Measurements from ENCODE around the gene PADI3. TPM values are rescaled to one million over a fixed set of nuclear protein-coding genes. Genes with fewer than 3 reads are reported as not detected.

The PADI3 gene
- polyA plus RNA-seq, 2 donors: 14.1 to 31.0 TPM

DNA sequence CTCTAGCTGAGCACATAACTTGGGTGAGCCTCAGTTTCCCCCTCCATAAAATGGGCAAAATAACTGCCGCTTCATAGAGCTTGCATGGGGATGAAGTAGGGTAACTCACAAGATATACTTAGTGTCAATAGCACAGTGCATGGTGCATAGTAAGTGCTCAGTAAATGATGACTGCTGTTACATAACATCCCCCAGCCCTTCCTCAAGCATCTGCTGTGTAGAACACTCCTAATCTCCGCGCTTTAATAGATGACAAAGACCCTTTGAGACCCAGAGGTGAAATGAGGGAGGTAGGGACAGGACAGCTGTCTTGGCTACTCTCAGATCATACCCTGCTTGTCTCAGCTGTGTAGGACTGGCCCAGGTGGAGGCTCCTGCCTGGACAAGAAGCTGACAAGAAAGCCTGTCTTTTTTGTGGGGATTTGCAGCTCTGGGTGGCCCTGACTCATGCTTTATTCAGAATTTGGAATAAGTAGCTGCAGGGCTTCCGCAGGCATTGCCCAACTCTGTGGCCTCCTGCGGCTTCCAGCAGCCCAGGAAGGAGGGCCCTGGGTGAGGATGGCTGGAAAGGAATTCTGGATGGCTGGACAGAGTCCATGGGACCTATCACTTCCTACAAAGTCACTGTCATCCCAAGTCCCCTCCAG, 38.4 kb downstream of the PADI3 start:
- 55 to 67% methylated on average over 5 of the region's 5 CpGs for WGBS, 2 donors
- Histone ChIP-seq H3K27me3 (ENCODE audit: control insufficient read depth in 1 of 2, insufficient read depth in 2 of 2, low read length in 2 of 2) (no peaks in the 10 kb centered on the region), H3K4me3 (ENCODE audit: low read depth in 1 of 2, low read length in 2 of 2) (no peak overlapping the region), H3K9me3 (ENCODE audit: control insufficient read depth in 2 of 2, insufficient read depth in 1 of 2, low read depth in 1 of 2, low read length in 1 of 2) (no peaks in the 10 kb centered on the region), H3K27ac (ENCODE audit: low read depth in 2 of 2, low read length in 1 of 2) (no peak overlapping the region), H3K4me1 (ENCODE audit: control insufficient read depth in 2 of 2, insufficient read depth in 2 of 2, low read length in 1 of 2) (peaks cover 0 to 10% of the 10 kb centered on the region in 2 donors), H3K36me3 (ENCODE audit: control insufficient read depth in 2 of 2, insufficient read depth in 2 of 2, low read length in 1 of 2) (no peaks in the 10 kb centered on the region)

DNA sequence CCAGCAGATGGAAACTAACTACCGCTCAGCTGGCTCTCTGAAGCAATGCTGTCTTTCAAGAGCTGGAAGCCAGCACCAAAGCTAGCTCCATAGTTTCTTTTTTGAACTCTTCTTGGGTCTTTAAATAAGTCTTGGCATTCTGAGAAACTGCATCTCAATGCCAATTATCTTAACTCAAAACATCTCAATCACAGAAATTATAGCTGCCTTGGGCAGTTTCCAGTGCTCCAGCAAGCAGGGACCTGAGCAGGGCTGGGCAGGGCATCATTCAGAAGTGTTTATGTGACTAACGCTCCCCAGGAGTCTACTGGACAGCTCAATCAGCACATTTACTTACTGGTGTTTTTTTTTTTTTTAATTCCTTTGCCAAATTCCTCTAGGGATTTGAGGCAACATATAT, 40.8 kb downstream of the PADI3 start:
- Histone ChIP-seq H3K36me3 (ENCODE audit: control insufficient read depth in 2 of 2, insufficient read depth in 2 of 2, low read length in 1 of 2) (no peaks in the 10 kb centered on the region), H3K27ac (ENCODE audit: low read depth in 2 of 2, low read length in 1 of 2) (peak overlapping the region; percentile 54 to 80), H3K4me3 (ENCODE audit: low read depth in 1 of 2, low read length in 2 of 2) (no peak overlapping the region), H3K4me1 (ENCODE audit: control insufficient read depth in 2 of 2, insufficient read depth in 2 of 2, low read length in 1 of 2) (peaks cover 0 to 10% of the 10 kb centered on the region in 2 donors), H3K9me3 (ENCODE audit: control insufficient read depth in 2 of 2, insufficient read depth in 1 of 2, low read depth in 1 of 2, low read length in 1 of 2) (no peaks in the 10 kb centered on the region), H3K27me3 (ENCODE audit: control insufficient read depth in 1 of 2, insufficient read depth in 2 of 2, low read length in 2 of 2) (no peaks in the 10 kb centered on the region)
- WGBS, 2 donors: 19 to 35% methylated on average over 2 of the region's 2 CpGs

GRCh38 chr1:17290553-17290952, 41.7 kb downstream of the PADI3 start:
- H3K9me3 ChIP-seq (ENCODE audit: control insufficient read depth in 2 of 2, insufficient read depth in 1 of 2, low read depth in 1 of 2, low read length in 1 of 2): no peaks in the 10 kb centered on the region
- H3K4me1 ChIP-seq (ENCODE audit: control insufficient read depth in 2 of 2, insufficient read depth in 2 of 2, low read length in 1 of 2): peaks cover 0 to 10% of the 10 kb centered on the region in 2 donors
- no peaks in the 10 kb centered on the region for H3K36me3 ChIP-seq (ENCODE audit: control insufficient read depth in 2 of 2, insufficient read depth in 2 of 2, low read length in 1 of 2)
- no peaks in the 10 kb centered on the region for H3K27me3 ChIP-seq (ENCODE audit: control insufficient read depth in 1 of 2, insufficient read depth in 2 of 2, low read length in 2 of 2)
- no peak overlapping the region for H3K27ac ChIP-seq (ENCODE audit: low read depth in 2 of 2, low read length in 1 of 2)
- 88 to 91% methylated on average over 3 of the region's 3 CpGs for WGBS, 2 donors
- H3K4me3 ChIP-seq (ENCODE audit: low read depth in 1 of 2, low read length in 2 of 2): no peak overlapping the region

GRCh38 chr1:17292299-17293160, 43.6 kb downstream of the PADI3 start:
- H3K9me3 ChIP-seq (ENCODE audit: control insufficient read depth in 2 of 2, insufficient read depth in 1 of 2, low read depth in 1 of 2, low read length in 1 of 2): no peaks in the 10 kb centered on the region
- 39 to 46% methylated on average over 7 of the region's 7 CpGs for WGBS, 2 donors
- H3K4me3 ChIP-seq (ENCODE audit: low read depth in 1 of 2, low read length in 2 of 2): no peak overlapping the region
- no peaks in the 10 kb centered on the region for H3K36me3 ChIP-seq (ENCODE audit: control insufficient read depth in 2 of 2, insufficient read depth in 2 of 2, low read length in 1 of 2)
- peaks cover 0 to 2% of the 10 kb centered on the region in 2 donors for H3K4me1 ChIP-seq (ENCODE audit: control insufficient read depth in 2 of 2, insufficient read depth in 2 of 2, low read length in 1 of 2)
- peak overlapping the region in 1 of 2 donors; percentile 24 for H3K27ac ChIP-seq (ENCODE audit: low read depth in 2 of 2, low read length in 1 of 2)
- no peaks in the 10 kb centered on the region for H3K27me3 ChIP-seq (ENCODE audit: control insufficient read depth in 1 of 2, insufficient read depth in 2 of 2, low read length in 2 of 2)

DNA sequence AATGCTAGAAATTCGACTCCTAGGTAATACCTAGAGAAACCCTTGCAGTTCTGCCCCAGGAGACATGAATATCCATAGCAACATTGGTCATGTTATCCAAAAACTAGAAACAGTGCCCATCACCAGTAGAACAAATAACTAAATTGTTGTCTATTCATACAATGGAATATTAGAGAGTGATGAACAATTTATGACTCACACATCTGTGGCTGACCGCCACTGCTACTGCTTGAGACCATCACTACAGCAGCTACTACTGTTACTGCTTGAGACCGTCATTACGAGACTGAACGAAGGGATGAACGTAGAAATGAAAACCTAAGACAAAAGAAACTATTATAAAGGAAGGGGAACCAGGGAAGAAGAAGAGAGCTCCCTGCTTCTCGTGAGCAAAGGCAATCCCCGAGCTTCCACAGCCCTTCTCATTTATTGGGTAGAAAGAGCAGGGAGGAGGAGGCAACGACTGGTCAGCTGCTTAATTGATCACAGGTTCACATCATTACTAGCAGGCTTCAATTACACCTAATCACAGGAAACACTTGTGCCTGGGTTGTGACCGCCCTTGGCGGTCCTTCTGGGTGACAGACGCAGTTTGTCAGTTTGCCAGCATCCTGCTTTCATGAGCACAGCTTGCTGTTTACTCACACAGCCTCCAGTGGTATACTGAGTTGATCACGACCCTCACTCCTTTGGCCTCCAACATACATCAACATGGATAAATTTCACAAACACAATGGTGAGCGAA, 45.0 kb downstream of the PADI3 start:
- Histone ChIP-seq H3K27ac (ENCODE audit: low read depth in 2 of 2, low read length in 1 of 2) (no peak overlapping the region), H3K36me3 (ENCODE audit: control insufficient read depth in 2 of 2, insufficient read depth in 2 of 2, low read length in 1 of 2) (no peaks in the 10 kb centered on the region), H3K4me3 (ENCODE audit: low read depth in 1 of 2, low read length in 2 of 2) (no peak overlapping the region), H3K27me3 (ENCODE audit: control insufficient read depth in 1 of 2, insufficient read depth in 2 of 2, low read length in 2 of 2) (no peaks in the 10 kb centered on the region), H3K9me3 (ENCODE audit: control insufficient read depth in 2 of 2, insufficient read depth in 1 of 2, low read depth in 1 of 2, low read length in 1 of 2) (no peaks in the 10 kb centered on the region), H3K4me1 (ENCODE audit: control insufficient read depth in 2 of 2, insufficient read depth in 2 of 2, low read length in 1 of 2) (peaks cover 0 to 5% of the 10 kb centered on the region in 2 donors)
- WGBS, 2 donors: 57 to 69% methylated on average over 14 of the region's 14 CpGs

DNA sequence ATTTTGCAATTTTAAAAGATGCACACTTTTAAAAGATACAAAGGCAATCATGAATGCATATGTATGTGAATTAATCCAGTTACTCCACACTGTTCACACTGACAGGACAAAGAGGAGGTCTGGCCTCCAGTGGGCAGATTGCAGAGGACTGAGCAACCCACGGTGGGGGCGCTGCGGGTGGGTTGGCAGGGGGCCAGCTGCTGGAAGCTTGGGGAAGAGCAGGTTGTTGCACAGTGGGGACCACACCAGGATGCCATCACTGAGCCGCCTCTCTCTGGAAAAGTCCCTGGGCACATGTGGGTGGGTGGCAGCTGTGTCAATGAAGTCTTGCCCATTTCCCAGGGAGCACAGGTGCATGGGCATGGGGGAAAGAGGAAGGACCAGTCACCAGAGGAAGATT, 46.4 kb downstream of the PADI3 start:
- no peaks in the 10 kb centered on the region for H3K27me3 ChIP-seq (ENCODE audit: control insufficient read depth in 1 of 2, insufficient read depth in 2 of 2, low read length in 2 of 2)
- no peaks in the 10 kb centered on the region for H3K9me3 ChIP-seq (ENCODE audit: control insufficient read depth in 2 of 2, insufficient read depth in 1 of 2, low read depth in 1 of 2, low read length in 1 of 2)
- H3K27ac ChIP-seq (ENCODE audit: low read depth in 2 of 2, low read length in 1 of 2): no peak overlapping the region
- 48 to 58% methylated on average over 4 of the region's 4 CpGs for WGBS, 2 donors
- H3K4me1 ChIP-seq (ENCODE audit: control insufficient read depth in 2 of 2, insufficient read depth in 2 of 2, low read length in 1 of 2): peaks cover 0 to 5% of the 10 kb centered on the region in 2 donors
- no peak overlapping the region for H3K4me3 ChIP-seq (ENCODE audit: low read depth in 1 of 2, low read length in 2 of 2)
- no peaks in the 10 kb centered on the region for H3K36me3 ChIP-seq (ENCODE audit: control insufficient read depth in 2 of 2, insufficient read depth in 2 of 2, low read length in 1 of 2)

DNA sequence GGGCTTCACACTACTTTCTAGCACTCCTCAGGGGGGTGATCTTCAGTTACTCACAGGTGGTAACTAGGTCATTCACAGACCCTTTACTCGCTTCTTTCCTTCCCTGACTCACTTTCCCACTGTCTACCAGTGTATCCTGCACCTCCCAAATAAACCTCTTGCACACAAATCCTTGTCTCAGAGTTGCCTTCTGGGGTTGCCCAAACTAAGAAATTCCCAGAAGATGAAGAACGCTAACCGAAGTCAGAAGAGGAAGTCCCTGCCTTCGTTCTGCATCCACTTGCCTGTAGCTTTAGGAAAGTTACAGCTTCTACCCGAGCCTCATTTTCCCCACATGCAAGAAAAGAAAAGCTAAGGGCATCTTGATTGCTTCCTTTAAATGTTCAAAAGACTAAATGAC, 47.2 kb downstream of the PADI3 start:
- H3K9me3 ChIP-seq (ENCODE audit: control insufficient read depth in 2 of 2, insufficient read depth in 1 of 2, low read depth in 1 of 2, low read length in 1 of 2): no peaks in the 10 kb centered on the region
- WGBS, 2 donors: 84 to 85% methylated on average over 5 of the region's 5 CpGs
- H3K27me3 ChIP-seq (ENCODE audit: control insufficient read depth in 1 of 2, insufficient read depth in 2 of 2, low read length in 2 of 2): no peaks in the 10 kb centered on the region
- H3K4me1 ChIP-seq (ENCODE audit: control insufficient read depth in 2 of 2, insufficient read depth in 2 of 2, low read length in 1 of 2): peaks cover 0 to 3% of the 10 kb centered on the region in 2 donors
- H3K36me3 ChIP-seq (ENCODE audit: control insufficient read depth in 2 of 2, insufficient read depth in 2 of 2, low read length in 1 of 2): no peaks in the 10 kb centered on the region
- no peak overlapping the region for H3K4me3 ChIP-seq (ENCODE audit: low read depth in 1 of 2, low read length in 2 of 2)
- no peak overlapping the region for H3K27ac ChIP-seq (ENCODE audit: low read depth in 2 of 2, low read length in 1 of 2)

- H3K27ac ChIP-seq (ENCODE audit: low read depth in 2 of 2, low read length in 1 of 2): peak overlapping the region; percentile 71 to 82
- H3K4me3 ChIP-seq (ENCODE audit: low read depth in 1 of 2, low read length in 2 of 2): no peak overlapping the region
- H3K4me1 ChIP-seq (ENCODE audit: control insufficient read depth in 2 of 2, insufficient read depth in 2 of 2, low read length in 1 of 2): peaks cover 0 to 3% of the 10 kb centered on the region in 2 donors
- no peaks in the 10 kb centered on the region for H3K36me3 ChIP-seq (ENCODE audit: control insufficient read depth in 2 of 2, insufficient read depth in 2 of 2, low read length in 1 of 2)
- peaks cover 0 to 5% of the 10 kb centered on the region in 2 donors for H3K9me3 ChIP-seq (ENCODE audit: control insufficient read depth in 2 of 2, insufficient read depth in 1 of 2, low read depth in 1 of 2, low read length in 1 of 2)
- H3K27me3 ChIP-seq (ENCODE audit: control insufficient read depth in 1 of 2, insufficient read depth in 2 of 2, low read length in 2 of 2): no peaks in the 10 kb centered on the region
- 46 to 58% methylated on average over 7 of the region's 7 CpGs for WGBS, 2 donors
Measured at GRCh38 chr1:17297991-17298390, 49.1 kb downstream of the PADI3 start.

DNA sequence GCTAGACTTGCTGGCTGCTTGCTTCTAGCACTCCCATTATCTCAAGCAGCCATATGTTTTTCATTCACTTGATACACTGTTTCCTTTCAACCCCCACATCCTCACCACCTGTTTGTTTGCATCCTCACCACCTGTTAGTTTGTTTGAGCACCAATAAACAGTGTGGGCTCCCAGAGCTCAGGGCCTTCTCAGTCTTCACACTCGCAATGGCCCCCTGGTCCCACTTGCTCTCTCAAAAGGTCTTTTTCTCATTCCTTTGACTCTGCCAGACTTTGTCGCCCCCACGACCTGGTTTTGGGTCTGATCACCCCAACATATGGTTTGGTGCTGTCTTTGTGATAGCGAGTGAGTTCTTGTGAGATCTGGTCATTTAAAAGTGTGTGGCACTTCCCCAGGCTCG, 52.9 kb downstream of the PADI3 start:
- peaks cover 0 to 5% of the 10 kb centered on the region in 2 donors for H3K9me3 ChIP-seq (ENCODE audit: control insufficient read depth in 2 of 2, insufficient read depth in 1 of 2, low read depth in 1 of 2, low read length in 1 of 2)
- whole genome bisulfite sequencing, 2 donors: 87 to 89% methylated on average over 5 of the region's 5 CpGs

More for the DNA sequence above, 52.9 kb downstream of the PADI3 start:
- no peak overlapping the region for H3K4me3 ChIP-seq (ENCODE audit: low read depth in 1 of 2, low read length in 2 of 2)
- H3K27ac ChIP-seq (ENCODE audit: low read depth in 2 of 2, low read length in 1 of 2): no peak overlapping the region
- no peaks in the 10 kb centered on the region for H3K36me3 ChIP-seq (ENCODE audit: control insufficient read depth in 2 of 2, insufficient read depth in 2 of 2, low read length in 1 of 2)
- peaks cover 9 to 24% of the 10 kb centered on the region in 2 donors for H3K4me1 ChIP-seq (ENCODE audit: control insufficient read depth in 2 of 2, insufficient read depth in 2 of 2, low read length in 1 of 2)
- no peaks in the 10 kb centered on the region for H3K27me3 ChIP-seq (ENCODE audit: control insufficient read depth in 1 of 2, insufficient read depth in 2 of 2, low read length in 2 of 2)
